Esophagus muscularis mucosa (tissue), 4 donors: Measurements from ENCODE around the gene EGFL8.
A peak's percentile ranks its signal among the peaks of the same experiment; 100 is the strongest.

Experiments
- EP300 ChIP-seq: sonication (generic); formaldehyde crosslinking; IDR thresholded peaks from one replicate; pipeline ENCODE4 v1.6.1; 2017; ENCODE audit warnings: antibody characterized with exemption
- POLR2A ChIP-seq: fragments of 450-650 bp; IDR thresholded peaks from one replicate; pipeline ENCODE4 v1.6.1; 2017; ENCODE audit warnings: antibody characterized with exemption, moderate library complexity, mild to moderate bottlenecking, low read depth
- POLR2AphosphoS5 ChIP-seq, 2 donors: sonication (generic); formaldehyde crosslinking; IDR thresholded peaks; one replicate each; pipeline ENCODE4 v1.6.1; 2017; ENCODE audit warnings: antibody characterized with exemption in 2 of 2
- TF ChIP-seq, protein P1 (sequence below), 3 experiments: fragments of 200-600 bp in 2 of 3; fragments of 450-650 bp in 1 of 3; sonication (generic) in 2 of 3; IDR thresholded peaks; one replicate each; pipeline ENCODE4 v1.5.1; 2017 to 2019; ENCODE audit warnings: antibody characterized with exemption in 3 of 3, mild to moderate bottlenecking in 2 of 3, moderate library complexity in 1 of 3

DNA sequence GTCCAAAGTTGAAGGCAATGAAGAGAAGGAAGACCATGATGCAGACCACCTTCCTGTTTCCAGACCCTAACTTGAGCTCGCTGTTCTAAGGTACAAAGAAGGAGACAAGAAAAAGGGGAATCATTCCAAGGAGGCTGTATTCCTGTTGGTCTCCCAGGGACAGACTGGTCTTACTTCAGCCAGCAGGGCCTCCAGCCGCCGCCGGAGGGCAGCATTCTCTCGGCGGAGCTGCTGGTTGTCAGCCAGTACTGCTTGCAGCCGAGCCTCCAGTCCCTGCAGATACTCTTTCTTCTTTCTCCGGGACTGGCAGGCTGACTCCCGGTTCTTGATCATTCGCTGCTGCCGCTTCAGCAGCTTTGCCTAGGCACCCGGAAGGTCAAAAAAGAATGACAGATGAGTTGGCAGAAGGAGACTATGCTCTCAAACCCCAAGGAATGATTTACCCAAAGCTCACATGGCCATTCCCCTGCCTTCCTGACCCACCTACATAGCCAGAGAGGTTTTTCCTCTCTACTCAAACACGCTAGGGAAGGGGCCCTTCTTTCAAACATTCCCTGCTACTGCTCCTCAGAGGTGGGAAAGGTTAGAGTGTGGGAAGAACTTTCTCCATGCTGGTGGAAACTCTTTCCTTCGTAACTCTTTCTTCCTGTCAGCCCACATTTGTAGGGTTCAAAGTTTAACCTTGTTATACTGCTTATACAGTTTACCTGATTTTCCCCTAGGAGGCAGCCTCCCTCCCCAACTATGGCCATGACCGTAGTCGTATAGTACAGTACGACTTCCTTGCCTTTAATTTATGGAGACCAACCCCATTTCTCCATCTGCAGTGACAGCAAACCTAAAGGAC, 45.4 kb upstream of the EGFL8 start:
- TF ChIP-seq, protein P1, sequence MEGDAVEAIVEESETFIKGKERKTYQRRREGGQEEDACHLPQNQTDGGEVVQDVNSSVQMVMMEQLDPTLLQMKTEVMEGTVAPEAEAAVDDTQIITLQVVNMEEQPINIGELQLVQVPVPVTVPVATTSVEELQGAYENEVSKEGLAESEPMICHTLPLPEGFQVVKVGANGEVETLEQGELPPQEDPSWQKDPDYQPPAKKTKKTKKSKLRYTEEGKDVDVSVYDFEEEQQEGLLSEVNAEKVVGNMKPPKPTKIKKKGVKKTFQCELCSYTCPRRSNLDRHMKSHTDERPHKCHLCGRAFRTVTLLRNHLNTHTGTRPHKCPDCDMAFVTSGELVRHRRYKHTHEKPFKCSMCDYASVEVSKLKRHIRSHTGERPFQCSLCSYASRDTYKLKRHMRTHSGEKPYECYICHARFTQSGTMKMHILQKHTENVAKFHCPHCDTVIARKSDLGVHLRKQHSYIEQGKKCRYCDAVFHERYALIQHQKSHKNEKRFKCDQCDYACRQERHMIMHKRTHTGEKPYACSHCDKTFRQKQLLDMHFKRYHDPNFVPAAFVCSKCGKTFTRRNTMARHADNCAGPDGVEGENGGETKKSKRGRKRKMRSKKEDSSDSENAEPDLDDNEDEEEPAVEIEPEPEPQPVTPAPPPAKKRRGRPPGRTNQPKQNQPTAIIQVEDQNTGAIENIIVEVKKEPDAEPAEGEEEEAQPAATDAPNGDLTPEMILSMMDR (IDR thresholded peaks at IDR 0.05): peak; percentile 96 to 97 (median 96)
- TF ChIP-seq POLR2AphosphoS5 (IDR thresholded peaks at IDR 0.05) (peak; percentile 62 to 78), POLR2A (no peak), EP300 (no peak)
